Measurements from ENCODE around the gene POLR3H. TPM values are rescaled to one million over a fixed set of nuclear protein-coding genes. Genes with fewer than 3 reads are reported as not detected.
"Not testable (repeated sequence)": the region's sequence is repeated elsewhere in the genome, so short reads cannot be mapped to it uniquely, and the experiment has no call there.

POLR3H gene
- total and polyA plus RNA-seq, 10 of the 15 experiments (the other 5 are each of a cell fraction or from before 2014, with no cell fraction given): 3.5 to 62.7 (median 24.6) TPM

DNA sequence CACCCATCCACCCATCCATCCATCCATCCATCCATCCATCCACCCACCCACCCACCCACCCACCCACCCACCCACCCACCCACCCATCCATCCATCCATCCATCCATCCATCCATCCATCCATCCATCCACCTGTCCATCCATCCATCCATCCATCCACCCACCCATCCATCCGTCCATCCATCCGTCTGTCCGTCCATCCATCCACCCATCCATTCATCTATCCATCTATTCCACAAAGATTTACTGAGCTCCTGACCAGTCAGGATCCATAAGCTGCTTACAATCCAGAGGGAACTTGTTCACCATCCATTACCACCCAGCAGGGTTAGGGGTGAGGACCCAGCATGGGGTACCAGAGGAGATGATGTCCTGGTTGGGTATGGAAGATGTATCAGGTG lies 28.0 kb upstream of the POLR3H start:
- POLR2A ChIA-PET; H3K4me2 ChIP-seq (ENCODE audit: control insufficient read depth, insufficient read depth); H3K36me3 ChIP-seq (ENCODE audit: control insufficient read depth in 2 of 2, insufficient read depth in 2 of 2, low read length in 1 of 2); H3K79me2 ChIP-seq (ENCODE audit: control insufficient read depth, insufficient read depth, low read length); DNase-seq (ENCODE audit: low read depth, low spot score); BruUV-seq (replicated peaks); H3K4me1 ChIP-seq (ENCODE audit: control insufficient read depth, insufficient read depth, low read length); H3K27ac ChIP-seq (ENCODE audit: control insufficient read depth, insufficient read depth); FAIRE-seq; H3K27me3 ChIP-seq (replicated peaks in 1 of 2; ENCODE audit: control insufficient read depth in 2 of 2, insufficient read depth in 2 of 2, low read length in 1 of 2); H3K4me3 ChIP-seq; intact Hi-C loops (cut with micrococcal nuclease; ENCODE audit: unreplicated experiment); H3K9ac ChIP-seq (ENCODE audit: control insufficient read depth, insufficient read depth, low read length); in situ Hi-C loops (cut with MboI); ATAC-seq; H2AFZ ChIP-seq (ENCODE audit: control insufficient read depth, low read depth, low read length); H3K9me3 ChIP-seq (replicated peaks; ENCODE audit: control insufficient read depth, insufficient read depth, low read length); H4K20me1 ChIP-seq (ENCODE audit: control insufficient read depth, insufficient read depth): not testable (repeated sequence)
- ChIA-PET CTCF (interaction anchor here (1.8 kb wide), 1 partner anchor 25 kb away, joined by 7 read pairs; no protein-coding TSS in a partner anchor), SMC1A (ENCODE audit: uncharacterized antibody, unreplicated experiment) (interaction anchor here (0.6 to 1.1 kb wide), 2 partner anchors 47 to 385 kb away, joined by 3 read pairs; no protein-coding TSS in a partner anchor), RAD21 (ENCODE audit: unreplicated experiment) (interaction anchor here (2.1 kb wide), 1 partner anchor 18 kb away, joined by 6 read pairs; the partner anchor contains the start of gene PMM1)
- 62% methylated on average over 3 of the region's 3 CpGs for WGBS (ENCODE audit: insufficient coverage, insufficient replicate concordance, low lambda C conversion rate, missing lambda C conversion rate)

DNA sequence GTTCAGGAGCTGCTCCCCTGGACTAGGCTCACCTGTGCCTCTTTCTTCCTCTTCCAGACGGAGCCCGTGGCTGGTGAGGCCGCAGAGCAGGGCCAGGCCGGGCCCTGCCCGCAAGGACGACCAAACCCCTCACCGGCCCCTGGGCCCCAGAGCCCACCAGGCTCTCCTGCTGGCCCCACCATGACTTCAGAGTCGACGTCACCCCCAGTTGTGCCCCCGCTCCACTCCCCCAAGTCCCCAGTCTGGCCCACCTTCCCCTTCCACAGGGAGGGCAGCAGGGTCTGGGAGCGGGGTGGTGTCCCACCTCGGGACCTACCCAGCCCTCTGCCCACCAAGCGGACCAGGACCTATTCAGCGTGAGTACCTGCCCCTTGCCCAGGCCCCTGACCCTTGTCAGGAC lies 27.5 kb upstream of the POLR3H start:
- H4K20me1 ChIP-seq (ENCODE audit: control insufficient read depth, insufficient read depth): no peaks in the 10 kb centered on the region
- intact Hi-C loops (cut with micrococcal nuclease; ENCODE audit: unreplicated experiment): no loop called here
- ChIA-PET POLR2A (no interaction called here), RAD21 (ENCODE audit: unreplicated experiment) (no interaction called here), CTCF (no interaction called here), SMC1A (ENCODE audit: uncharacterized antibody, unreplicated experiment) (no interaction called here)
- H2AFZ ChIP-seq (ENCODE audit: control insufficient read depth, low read depth, low read length): no peak overlapping the region
- DNase-seq (ENCODE audit: low read depth, low spot score) (no peak), FAIRE-seq (no peak), ATAC-seq (no peak)
- in situ Hi-C loops (cut with MboI): no loop called here
- H3K36me3 ChIP-seq (ENCODE audit: control insufficient read depth in 2 of 2, insufficient read depth in 2 of 2, low read length in 1 of 2): no peaks in the 10 kb centered on the region; a peak in 2 of 4 replicates
- H3K27ac ChIP-seq (ENCODE audit: control insufficient read depth, insufficient read depth): no peak overlapping the region
- H3K4me3 ChIP-seq: no peak overlapping the region
- TF ChIP-seq CHD2 (IDR thresholded peaks at IDR 0.05; ENCODE audit: borderline replicate concordance, low read depth, low read length) (no peak), BHLHE40 (IDR thresholded peaks at IDR 0.05; ENCODE audit: borderline replicate concordance in 1 of 2, low read depth in 2 of 2, low read length in 1 of 2) (no peak), RBBP5 (conservative IDR thresholded peaks at IDR 0.05) (no peak)
- no TSS peak for BruUV-seq (replicated peaks)
- H3K79me2 ChIP-seq (ENCODE audit: control insufficient read depth, insufficient read depth, low read length): no peaks in the 10 kb centered on the region
- H3K27me3 ChIP-seq (replicated peaks in 1 of 2; ENCODE audit: control insufficient read depth in 2 of 2, insufficient read depth in 2 of 2, low read length in 1 of 2): no peaks in the 10 kb centered on the region
- 74% methylated on average over 13 of the region's 14 CpGs for WGBS (ENCODE audit: insufficient coverage, insufficient replicate concordance, low lambda C conversion rate, missing lambda C conversion rate)
- no peaks in the 10 kb centered on the region for H3K9me3 ChIP-seq (replicated peaks; ENCODE audit: control insufficient read depth, insufficient read depth, low read length)
- H3K4me1 ChIP-seq (ENCODE audit: control insufficient read depth, insufficient read depth, low read length): no peaks in the 10 kb centered on the region
- no peak overlapping the region for H3K4me2 ChIP-seq (ENCODE audit: control insufficient read depth, insufficient read depth)
- H3K9ac ChIP-seq (ENCODE audit: control insufficient read depth, insufficient read depth, low read length): no peak overlapping the region

All from GM12878 (cell line).